GM21528 (cell line): ENCODE results near the gene ARL4A.

Source experiments
- ATAC-seq: cut with Tn5 transposase; IDR thresholded peaks from one replicate; pipeline ENCODE4 v1.9.1; 2021; ENCODE audit warnings: mild to moderate bottlenecking, moderate library complexity; ENCODE audit not compliant: unreplicated experiment, low FRiP score

The ARL4A gene

GRCh38 chr7:12695965-12696364 lies 8.5 kb downstream of the ARL4A start:
- no peak for ATAC-seq

GRCh38 chr7:12699299-12699698 lies 11.9 kb downstream of the ARL4A start:
- no peak for ATAC-seq

- no peak for ATAC-seq
Observed at GRCh38 chr7:12701433-12701832, 14.0 kb downstream of the ARL4A start.

GRCh38 chr7:12703881-12704280 lies 16.4 kb downstream of the ARL4A start:
- ATAC-seq, result no peak

GRCh38 chr7:12705878-12706277 lies 18.4 kb downstream of the ARL4A start:
- ATAC-seq, result no peak

- ATAC-seq, result no peak
Observed at GRCh38 chr7:12706900-12707536, 19.6 kb downstream of the ARL4A start.

GRCh38 chr7:12708314-12708713 lies 20.9 kb downstream of the ARL4A start:
- no peak for ATAC-seq

GRCh38 chr7:12709726-12710502 lies 22.5 kb downstream of the ARL4A start:
- no peak for ATAC-seq

GRCh38 chr7:12711124-12711523 lies 23.7 kb downstream of the ARL4A start:
- no peak for ATAC-seq

GRCh38 chr7:12712236-12712635 lies 24.8 kb downstream of the ARL4A start:
- ATAC-seq, result no peak

- ATAC-seq, result no peak
Observed at GRCh38 chr7:12713625-12714378, 26.4 kb downstream of the ARL4A start.

GRCh38 chr7:12714379-12714737 lies 26.9 kb downstream of the ARL4A start:
- no peak for ATAC-seq

- no peak for ATAC-seq
Observed at GRCh38 chr7:12715372-12716133, 28.1 kb downstream of the ARL4A start.

- no peak for ATAC-seq
Observed at GRCh38 chr7:12716134-12716681, 28.8 kb downstream of the ARL4A start.

GRCh38 chr7:12716722-12717121 lies 29.3 kb downstream of the ARL4A start:
- ATAC-seq, result no peak

- no peak for ATAC-seq
Observed at GRCh38 chr7:12719141-12719919, 31.9 kb downstream of the ARL4A start.

GRCh38 chr7:12719981-12720865 lies 32.8 kb downstream of the ARL4A start:
- no peak for ATAC-seq

GRCh38 chr7:12721286-12721830 lies 33.9 kb downstream of the ARL4A start:
- ATAC-seq, result no peak
